GM19328 (cell line): Measurements from ENCODE around the gene LDLRAD3.
"Not testable (repeated sequence)": the region's sequence is repeated elsewhere in the genome, so short reads cannot be mapped to it uniquely, and the experiment has no call there.

Source experiments
- ATAC-seq: cut with Tn5 transposase; IDR thresholded peaks from one replicate; pipeline ENCODE4 v1.9.1; 2021; ENCODE audit warnings: mild to moderate bottlenecking, moderate library complexity; ENCODE audit not compliant: unreplicated experiment

Gene LDLRAD3

DNA sequence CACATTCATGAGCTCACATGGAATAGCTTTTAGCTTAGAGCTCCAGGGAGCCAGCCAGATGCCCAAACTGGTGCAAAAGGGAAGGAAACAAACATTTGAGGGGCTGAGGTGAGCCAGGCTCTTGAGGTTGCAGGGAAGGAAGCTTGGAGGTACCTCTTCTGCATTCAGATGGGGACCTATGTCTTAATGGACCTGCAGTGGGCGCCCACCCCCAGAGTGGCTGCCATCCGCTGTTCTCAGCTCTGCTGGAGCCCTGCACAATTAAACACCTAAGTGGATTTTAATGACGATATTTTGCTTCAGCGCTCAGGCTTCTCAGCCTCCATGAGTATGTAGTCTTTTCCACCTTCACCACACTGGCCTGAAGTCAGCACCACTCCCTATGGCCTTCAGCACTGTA is 100.8 kb downstream of the LDLRAD3 start:
- no peak for ATAC-seq

DNA sequence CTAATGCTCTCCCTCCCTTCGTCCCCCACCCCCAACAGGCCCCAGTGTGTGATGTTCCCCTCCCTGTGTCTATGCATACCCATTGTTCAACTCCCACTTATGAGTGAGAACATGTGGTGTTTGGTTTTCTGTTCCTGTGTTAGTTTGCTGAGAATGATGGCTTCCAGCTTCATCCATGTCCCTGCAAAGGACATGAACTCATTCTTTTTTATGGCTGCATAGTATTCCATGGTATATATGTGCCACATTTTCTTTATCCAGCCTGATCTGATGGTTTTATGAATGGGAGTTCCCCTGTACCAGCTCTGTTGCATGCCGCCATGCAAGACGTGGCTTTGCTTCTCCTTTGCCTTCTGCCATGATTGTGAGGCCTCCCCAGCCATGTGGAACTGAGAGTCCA is 102.1 kb downstream of the LDLRAD3 start:
- not testable (repeated sequence) for ATAC-seq

DNA sequence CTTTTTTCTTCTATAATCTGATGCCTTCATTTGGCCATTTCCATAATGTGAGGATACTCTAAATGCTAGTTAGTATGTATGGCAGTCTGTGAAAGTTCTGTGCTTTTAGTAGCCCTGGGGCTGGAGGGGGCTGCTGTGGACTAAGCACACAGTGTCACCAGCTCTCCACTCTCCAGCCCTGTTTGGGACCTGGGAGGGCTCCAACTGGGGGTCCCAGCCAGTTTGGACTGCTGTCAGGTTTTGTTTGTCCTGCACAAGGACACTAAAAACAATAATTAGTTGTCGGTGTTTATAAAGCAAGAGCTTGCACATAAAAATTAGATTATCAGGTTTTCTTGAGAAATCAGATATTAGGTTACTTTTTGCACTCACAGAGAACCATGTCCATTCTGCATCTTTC is 103.1 kb downstream of the LDLRAD3 start:
- ATAC-seq: no peak

DNA sequence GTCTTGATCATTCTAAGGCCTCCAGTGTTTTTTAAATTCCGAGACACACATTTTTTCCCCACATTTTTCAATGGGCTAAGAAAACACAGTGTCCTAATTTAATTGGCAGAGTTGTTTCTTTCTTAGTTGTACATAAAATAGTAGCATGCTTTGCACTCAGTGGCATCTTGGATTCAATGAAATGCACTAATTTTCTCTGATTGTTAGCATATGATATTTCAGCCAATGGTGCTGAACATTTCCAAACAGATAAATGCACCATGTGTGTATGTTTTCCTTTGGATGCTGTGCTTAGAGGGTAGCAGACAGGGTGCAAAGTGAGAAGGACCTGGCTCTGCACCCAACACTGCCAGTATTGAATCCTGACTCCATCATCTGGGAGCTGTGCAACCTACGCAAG is 103.5 kb downstream of the LDLRAD3 start:
- no peak for ATAC-seq

DNA sequence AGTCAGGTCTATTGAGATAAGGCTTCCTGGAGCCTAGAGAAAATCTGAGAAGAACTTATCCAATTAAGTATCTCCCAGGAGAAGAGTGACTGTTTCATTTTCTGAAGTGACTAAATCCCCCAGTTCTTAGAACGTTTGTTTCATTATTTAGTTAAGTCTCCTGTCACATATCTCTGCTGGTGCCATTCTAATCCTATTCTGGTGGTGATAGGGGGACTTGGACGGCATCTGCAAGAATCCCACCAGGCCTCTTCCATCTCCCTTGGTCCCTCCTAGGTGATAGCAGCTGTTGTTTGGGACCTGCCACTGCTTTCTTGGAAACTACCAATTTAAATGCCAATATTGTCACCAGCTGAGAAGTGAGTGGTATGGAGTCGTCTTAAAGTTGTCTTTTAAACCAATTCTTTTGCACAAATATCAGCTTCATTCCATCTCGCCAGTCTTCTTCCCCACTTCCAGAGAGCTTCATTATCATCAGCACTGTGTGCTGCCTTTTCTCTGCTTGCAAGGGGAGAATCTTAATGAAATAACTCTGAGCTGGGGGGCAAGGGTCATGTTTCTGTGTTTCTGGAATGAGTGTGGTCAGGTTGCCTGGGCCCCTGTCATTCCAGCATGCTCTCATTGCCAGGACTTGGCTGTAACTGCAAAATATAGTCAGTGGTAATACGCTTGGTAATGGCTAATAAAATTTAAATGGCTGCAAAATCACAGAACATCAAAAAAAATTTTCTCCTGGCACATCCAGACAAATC is 104.8 kb downstream of the LDLRAD3 start:
- ATAC-seq: no peak

DNA sequence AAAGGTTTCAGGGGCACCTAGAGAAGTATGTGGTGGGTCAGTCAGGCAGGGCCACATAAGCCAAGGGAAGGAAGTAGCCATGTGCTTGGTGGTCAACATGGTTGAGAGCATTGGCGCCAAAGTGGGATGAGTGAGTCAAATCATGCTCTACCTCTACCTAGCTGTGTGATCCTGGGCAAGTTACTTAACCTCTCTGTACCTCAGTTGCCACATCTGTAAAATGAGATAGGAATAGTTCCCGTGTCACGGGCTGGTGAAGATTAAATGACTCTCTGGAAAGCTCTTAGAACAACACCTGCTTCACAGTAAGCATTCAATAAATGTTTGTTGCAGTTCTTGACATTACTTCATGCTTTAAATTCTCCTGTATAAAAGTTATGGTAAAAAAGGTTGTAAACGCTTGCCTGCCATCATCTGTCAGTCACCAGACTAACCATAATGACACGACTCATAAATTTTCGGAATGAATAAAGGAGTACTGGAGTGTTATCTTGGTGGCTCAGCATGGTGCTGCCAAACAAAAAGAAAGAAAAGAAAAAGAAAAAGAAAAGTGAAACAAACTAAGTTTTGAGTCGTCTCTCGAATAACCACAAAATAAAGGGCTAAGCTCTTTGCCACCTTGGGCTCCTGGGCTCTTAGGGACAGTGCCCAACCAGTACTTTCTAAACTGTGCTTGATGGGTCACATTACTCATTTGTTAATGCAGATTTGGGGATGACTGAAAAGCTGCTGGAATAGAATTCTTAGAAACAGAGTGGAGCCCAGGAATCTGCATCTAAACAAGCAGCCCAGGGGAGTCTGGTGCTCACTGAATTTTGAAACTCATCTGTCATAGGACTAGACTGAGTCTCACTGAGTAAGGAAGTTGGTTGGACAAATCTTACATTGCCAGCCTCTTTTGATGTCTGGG is 107.6 kb downstream of the LDLRAD3 start:
- ATAC-seq: no peak

DNA sequence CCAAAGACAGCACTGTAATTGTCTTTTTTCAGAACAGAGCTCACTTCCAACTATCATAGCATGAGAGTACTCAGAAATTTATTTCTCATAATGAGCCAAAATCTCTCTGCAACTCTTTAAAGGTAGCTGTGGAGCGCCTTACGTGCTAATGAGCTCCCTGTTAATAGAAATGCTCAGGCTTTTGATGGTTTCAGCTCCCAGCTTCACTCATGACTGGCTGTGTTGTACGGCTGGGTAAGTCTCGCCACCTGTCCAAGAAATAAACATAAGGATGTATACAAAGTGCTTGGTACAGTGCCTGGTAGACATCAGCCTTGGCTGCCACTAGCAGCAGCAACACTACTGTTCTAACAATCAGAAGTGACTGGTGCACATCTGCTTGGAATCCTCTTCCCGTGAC is 109.4 kb downstream of the LDLRAD3 start:
- no peak for ATAC-seq

DNA sequence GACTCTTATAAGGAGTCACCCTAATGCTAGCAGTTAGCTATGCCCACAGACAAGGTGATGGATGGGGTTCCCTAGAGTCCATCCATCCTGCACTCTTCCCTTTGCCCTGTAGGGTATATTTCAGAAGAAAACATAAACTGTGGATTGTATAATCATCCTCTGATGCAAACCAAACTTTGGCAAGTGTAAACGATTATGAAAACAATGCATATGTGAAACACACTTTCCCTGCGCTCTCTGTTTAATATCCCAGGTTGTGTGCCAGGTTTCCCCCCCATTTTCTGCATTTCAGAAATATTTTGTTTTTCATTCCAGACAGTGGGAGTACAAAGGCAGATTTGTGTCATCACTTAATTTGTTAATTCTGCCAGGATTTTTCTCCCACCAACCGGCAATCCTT is 110.0 kb downstream of the LDLRAD3 start:
- ATAC-seq: no peak

DNA sequence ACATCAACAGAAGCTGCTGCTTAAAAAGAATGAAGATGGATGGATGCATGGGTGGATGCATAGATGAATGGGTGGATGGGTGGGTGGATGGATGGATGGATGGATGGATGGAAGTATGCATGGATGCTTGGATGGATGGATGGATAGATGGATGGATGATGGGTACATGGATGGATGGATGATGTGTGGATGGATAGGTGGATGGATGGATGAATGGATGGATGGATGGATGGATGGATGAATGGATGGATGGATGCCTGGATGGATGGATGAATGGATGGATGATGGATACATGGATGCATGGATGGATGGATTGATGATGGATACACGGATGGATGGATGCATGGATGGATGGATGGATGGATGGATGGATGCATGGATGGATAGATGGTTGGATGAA is 110.8 kb downstream of the LDLRAD3 start:
- ATAC-seq: no peak

DNA sequence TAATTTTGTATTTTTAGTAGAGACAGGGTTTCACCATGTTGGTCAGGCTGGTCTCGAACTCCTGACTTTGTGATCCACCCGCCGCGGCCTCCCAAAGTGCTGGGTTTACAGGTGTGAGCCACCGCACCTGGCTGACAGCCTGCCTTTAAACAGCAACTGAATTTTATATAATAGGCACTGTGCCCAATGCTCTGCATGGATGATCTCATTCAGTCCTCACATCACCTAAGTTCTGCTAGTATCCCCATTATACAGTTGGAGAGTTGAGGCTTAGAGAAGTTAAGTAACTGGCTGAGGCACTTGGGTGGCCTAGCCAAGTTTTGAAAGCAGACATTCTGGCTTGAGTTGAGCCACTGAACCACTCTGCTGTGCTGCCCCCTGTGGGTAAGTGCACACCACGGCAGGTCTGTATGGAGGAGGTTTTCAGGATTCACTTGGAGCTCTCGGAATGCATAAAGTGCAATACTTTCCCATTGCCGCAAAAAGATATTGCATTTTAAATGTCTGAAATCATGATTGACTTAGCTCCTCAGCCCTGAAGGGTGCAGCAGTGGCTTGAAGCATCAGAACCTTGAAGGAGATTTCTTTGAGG is 112.4 kb downstream of the LDLRAD3 start:
- no peak for ATAC-seq

DNA sequence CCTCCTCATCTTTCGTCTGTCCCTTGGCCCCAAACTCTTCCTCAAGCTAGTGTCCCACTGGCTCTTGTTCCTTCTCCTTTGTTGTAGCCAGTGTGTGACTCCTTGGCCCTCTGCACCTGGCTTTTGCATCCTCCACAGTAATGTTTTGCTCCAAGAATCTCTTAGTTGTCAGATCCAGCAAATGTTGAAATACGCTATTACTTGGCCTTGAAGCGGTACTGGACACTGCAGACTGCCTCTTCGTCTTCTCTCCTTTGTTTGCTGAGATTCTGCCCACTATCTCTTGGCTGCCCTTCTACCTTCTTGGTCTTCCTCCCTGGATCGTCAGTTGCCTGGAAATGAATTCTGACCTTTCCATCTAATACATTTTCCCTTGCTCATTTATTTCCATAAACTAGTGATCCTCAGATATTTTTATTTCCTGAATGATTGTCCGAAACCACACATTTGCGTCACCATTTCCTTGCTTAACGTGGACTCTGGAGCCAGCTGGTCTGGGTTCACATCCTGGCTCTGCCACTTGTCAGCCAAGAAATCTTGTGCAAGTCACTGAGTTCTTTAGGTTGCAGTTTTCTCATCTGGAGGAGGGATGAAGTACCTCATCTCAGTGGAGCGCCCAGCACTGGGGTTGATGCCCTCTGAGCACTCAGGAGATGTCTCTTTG is 113.6 kb downstream of the LDLRAD3 start:
- no peak for ATAC-seq

DNA sequence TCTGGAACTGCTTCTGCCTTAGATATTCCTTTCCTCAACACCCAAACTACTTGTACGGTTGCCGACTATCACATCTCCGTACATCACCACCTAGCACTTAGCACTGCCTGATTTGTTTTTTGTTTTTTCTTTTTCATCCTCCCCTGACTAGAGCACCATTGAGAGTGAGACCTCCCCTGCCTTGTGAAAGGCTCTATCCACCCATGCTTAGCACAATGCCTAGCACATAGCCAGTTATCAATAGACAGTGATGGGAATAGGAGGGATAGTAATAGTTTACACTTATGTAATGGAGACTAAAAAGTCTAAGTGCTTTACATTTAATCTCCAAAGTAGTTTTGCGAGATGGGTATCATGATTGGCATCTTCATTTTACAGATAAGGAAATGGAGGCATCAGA is 115.8 kb downstream of the LDLRAD3 start:
- no peak for ATAC-seq

DNA sequence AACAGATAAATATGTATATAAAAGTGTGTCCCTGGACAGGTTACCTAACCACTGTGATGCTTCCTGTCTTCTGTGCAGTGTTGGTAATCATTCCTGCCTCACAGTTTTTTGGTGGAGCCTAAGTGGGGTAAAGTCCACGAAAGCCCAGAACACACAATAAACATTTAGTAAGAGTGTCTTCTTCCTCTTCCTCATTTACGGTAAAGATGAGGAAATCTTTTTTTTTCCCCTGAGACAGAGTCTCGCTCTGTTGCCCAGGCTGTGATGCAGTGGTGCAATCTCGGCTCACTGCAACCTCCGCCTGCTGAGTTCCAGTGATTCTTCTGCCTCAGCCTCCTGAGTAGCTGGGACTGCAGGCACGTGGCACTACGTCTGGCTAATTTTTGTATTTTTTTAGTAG is 117.1 kb downstream of the LDLRAD3 start:
- ATAC-seq: no peak

DNA sequence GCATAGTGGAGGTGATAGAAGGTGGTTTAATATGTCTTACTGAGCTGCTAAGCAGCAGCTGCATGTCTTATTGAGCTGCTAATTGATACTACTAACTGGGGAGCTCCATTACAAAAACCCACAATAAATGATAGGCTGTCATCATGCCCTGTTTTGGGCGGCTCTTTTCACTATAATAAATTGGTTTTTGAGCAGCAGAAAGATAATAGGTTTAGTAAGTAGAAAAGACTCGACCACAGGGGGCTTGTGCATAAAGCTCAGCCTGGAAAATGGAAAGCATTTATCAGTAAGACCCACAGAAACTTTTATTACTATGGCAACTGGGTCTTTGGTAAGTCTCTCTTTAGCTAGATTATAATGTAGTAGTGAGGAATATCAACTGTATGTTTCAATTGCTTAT is 117.6 kb downstream of the LDLRAD3 start:
- ATAC-seq: no peak

DNA sequence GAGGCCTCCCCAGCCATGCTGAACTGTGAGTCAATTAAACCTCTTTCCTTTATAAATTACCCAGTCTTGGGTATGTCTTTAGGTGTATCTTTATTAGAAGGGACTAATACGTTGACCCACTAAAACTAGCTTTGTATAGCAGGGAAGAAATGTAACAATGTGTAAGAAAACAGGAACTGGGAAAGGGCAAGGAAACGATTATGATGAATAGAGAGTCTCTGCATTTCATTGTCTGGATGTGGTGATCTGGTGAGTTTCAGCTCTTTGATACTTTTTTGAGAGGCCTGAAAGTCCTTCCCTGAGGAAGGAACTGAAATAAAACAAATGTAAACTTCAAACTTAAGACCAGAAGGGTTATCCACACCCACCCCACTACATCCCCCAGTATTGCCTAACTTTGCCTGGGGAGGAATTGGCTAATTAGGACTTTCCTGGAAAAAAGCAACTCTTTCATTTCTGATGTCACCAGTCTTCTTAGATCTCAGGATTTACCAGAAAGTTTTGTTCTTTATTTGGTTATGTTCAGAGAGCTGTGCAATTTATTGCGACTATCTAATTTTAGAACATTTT is 119.0 kb downstream of the LDLRAD3 start:
- no peak for ATAC-seq

DNA sequence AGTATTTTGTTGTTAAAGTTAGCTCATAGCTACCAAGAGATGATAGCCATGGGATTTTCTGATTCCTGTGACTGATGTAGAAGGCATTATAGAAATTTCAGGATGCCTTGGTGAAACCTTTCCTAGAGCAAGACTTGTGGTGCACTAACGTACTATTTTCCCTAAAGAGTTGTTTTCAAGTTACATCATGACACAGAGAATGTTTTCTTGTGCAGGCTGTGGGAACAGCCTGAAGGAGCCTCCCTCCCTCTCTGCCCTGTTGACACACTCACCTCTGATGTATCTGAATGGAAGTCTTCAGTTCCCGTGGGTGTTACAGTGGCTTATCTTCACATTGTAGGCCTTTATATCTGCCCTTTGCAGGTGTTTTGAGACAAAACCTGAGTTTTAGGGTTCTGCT is 121.6 kb downstream of the LDLRAD3 start:
- no peak for ATAC-seq

DNA sequence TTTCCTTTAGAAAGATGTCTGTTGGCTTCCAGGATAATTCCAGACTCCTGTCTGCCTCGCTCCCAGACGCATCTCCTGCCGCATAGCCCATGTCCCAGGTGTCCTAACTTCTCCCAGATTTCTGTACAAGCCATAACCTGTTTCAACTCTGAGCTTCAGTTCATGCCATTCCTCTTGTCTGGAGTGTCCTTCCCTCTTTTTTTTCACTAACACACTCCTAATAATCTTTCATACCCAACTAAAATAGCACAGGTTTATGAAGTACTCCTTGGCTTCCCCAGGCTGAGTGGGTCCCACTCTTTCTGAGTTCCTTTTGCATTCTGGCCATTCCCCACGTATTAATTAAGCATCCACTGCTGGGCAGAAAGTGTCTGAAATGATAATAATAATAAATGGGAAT is 123.0 kb downstream of the LDLRAD3 start:
- no peak for ATAC-seq

DNA sequence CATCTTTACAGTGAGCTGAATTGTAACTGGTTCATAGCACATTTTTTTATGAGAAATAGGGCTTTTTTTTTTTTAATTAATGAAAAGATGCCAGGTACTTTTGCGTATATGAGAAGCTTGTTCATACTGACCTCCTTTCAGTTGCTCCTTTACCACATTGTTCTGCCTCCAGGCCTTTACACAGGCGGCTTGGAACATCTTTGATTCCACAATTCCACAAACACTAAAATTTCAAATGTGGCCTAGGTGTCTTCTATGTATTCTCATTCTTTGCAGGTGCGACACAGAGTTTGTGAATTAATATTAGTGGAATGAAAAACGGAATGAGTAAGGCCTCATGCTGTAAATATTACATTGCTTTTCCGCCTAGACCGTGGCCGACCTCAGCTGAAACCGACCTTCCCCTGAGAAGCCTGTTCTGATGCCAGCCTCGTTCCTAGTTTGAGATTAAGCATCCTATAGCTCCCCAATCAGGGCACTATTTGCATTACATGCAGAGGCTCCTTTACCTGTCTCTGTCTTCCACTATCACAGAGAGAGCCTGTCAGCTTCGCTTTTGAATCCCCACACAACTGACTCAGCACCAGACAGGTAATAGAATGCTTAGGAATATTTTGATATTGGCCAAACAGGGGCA is 125.8 kb downstream of the LDLRAD3 start:
- ATAC-seq: no peak

DNA sequence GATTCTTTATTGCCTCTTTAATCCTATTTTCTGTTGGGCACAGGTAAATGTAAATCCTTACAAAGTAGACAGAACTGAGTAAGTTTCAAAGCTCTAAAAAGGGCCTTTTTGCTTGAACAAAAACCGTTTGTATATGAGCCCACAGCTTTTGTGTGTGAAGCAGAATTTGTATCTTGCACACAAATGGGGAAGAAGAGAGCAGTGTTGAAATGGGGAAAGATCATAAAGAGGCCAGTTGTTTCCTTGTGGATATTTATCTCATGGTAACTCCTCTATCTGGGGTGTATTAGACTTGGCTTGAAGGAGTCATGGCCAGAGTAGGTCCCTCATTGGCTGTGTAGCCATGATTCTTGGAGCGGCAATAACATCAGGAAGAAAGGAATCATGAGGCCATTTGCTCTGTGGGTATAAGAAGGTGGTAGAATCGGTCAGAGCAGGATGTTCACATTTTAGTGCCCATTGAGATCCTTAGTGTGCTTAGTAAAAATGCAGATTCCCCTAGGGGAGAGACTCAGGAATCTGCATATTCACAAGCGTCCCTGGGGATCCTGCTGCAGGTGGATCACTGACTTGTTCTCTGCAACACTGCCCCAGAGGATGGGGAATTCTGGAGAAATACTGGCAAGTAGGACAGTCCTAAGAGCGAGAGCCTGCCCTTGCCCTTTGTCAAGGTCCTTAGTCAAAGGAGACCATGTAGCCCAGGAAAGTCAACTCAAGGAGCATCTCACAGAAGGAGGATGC is 126.5 kb downstream of the LDLRAD3 start:
- no peak for ATAC-seq

DNA sequence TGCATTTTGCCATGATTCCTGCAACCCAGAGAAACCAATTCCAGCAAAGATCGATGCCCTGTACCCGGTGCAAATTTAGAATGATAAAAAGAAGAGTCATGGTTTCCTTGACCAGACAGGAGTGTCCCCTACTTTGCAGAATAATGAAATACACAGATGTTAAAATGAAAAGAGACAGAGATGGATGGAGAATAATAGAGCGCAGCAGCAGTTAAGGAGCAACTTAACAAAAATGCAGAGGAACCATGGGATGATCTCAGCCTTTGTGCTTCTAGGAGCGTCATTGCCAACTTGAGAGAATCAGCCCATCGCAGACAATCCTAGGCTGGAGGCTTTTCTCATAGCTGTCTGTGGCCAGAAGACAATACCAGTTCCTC is 127.1 kb downstream of the LDLRAD3 start:
- ATAC-seq: no peak
